ENCODE data around the gene HOXB1. TPM values are rescaled to one million over a fixed set of nuclear protein-coding genes. Genes with fewer than 3 reads are reported as not detected.

Gene HOXB1
- total and polyA plus RNA-seq, 2 donors (not counting 3 experiments of a cell fraction or from before 2014, with no cell fraction given), result not detected

DNA sequence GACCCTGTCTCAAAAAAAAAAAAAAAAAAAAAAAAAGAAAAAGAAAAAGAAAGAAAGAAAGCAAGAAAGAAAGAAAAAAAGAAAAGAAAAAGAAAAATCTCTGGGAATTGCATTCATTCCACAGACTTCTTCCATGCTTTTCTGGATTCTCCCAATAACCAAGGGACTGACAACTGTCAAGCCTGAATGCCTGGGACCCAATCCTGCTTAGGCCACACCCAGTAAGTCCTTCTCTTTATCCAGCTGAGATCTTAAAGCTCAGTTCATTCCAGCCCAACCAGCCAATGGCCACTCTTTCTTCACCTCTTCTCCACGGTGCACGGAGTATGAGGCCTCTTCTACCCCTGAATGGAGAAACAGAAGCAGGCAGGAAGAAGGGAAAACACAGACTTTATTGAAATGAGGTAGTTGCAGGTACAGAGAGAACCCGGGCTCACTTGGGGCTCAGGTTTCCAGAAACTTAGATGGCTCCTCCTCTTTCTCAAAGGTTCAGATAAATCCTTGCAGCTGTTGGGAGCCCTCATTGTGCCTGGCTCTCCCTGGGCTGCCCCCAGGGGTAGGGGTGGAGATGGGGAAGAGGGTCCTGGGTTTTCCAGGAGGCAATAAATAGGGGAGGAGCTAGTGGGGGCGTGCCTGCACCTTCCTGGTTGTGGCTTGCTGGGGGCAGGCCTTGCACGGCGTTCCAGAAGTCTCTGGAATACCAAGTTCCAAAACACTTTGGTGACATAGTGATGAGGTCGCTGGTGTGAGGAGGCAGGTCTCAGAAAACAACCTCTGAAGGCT is 2.5 kb downstream of the HOXB1 start:
- dilution Hi-C loops (cut with MboI; ENCODE audit: extremely low pct_ligation_motif_present, low sequenced_read_pairs), result no loop called here
- Histone ChIP-seq H3K9me1 (replicated peaks; ENCODE audit: control insufficient read depth, extremely low read depth, insufficient read depth, low read length) (no peaks in the 10 kb centered on the region), H3K79me2 (ENCODE audit: control insufficient read depth, insufficient read depth, low read length) (no peaks in the 10 kb centered on the region), H3K27me3 (ENCODE audit: control insufficient read depth in 2 of 2, insufficient read depth in 2 of 2, low read length in 2 of 2) (peaks cover 18 to 20% of the 10 kb centered on the region in 2 experiments), H3K9me3 (replicated peaks; ENCODE audit: control insufficient read depth, insufficient read depth, low read length) (no peaks in the 10 kb centered on the region), H3K36me3 (ENCODE audit: control insufficient read depth in 2 of 2, extremely low read depth in 1 of 2, insufficient read depth in 2 of 2, low read length in 2 of 2) (no peaks in the 10 kb centered on the region), H2AFZ (ENCODE audit: low read depth, low read length) (no peak overlapping the region), H3K9ac (replicated peaks; ENCODE audit: extremely low read depth, insufficient read depth, low read length) (no peak overlapping the region), H3K27ac (ENCODE audit: insufficient read depth, low read depth, low read length) (no peak overlapping the region), H3K4me3 (replicated peaks in 1 of 3; ENCODE audit: insufficient read depth in 1 of 3, low read depth in 1 of 3, low read length in 3 of 3) (no peak overlapping the region), H4K20me1 (replicated peaks; ENCODE audit: control insufficient read depth, extremely low read depth, insufficient read depth, low read length) (no peaks in the 10 kb centered on the region), H3K4me2 (ENCODE audit: insufficient read depth, low read length) (no peak overlapping the region), H3K4me1 (ENCODE audit: control insufficient read depth, extremely low read depth, insufficient read depth, low read length) (no peaks in the 10 kb centered on the region)
- FAIRE-seq (no peak), DNase-seq (ENCODE audit: low read depth, low spot score) (no peak)
- ChIA-PET POLR2A (no interaction called here), CTCF (interaction anchor here (0.8 kb wide), 1 partner anchor 8 kb away, joined by 3 read pairs; no protein-coding TSS in a partner anchor)
- no TSS peak for BruUV-seq (replicated peaks)
- TF ChIP-seq FOS (IDR thresholded peaks at IDR 0.05; ENCODE audit: borderline replicate concordance, insufficient read depth, low read length), result no peak
- no peak for TF ChIP-seq POLR2AphosphoS5 (IDR thresholded peaks at IDR 0.05; ENCODE audit: insufficient read depth, low read depth, low read length)
- no peak for TF ChIP-seq EZH2 (IDR thresholded peaks at IDR 0.05; ENCODE audit: borderline replicate concordance, low read depth, low read length, severe bottlenecking)
- no peak for TF ChIP-seq MYC (IDR thresholded peaks at IDR 0.05; ENCODE audit: low read depth, low read length)
- intact Hi-C loops (cut with micrococcal nuclease), result no loop called here

DNA sequence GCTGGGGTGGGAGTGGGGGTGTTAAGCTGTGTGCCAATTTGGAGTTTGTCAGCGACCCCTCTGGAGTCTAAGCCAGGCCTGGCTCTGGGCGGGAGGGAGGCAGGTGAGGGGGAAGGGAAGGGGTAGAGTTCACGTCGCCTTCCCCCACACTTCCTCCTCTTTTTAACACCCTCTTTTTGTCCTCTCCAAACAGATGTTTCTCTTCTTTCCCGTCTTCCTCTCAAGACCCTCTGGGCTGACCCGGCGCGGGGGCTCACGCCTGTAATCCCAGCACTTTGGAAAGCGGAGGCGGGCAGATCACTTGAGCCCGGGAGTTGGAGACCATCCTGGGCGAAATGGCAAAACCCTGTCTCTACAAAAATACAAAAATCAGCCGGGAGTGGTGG is 3.3 kb downstream of the HOXB1 start:
- Histone ChIP-seq H3K27ac (ENCODE audit: insufficient read depth, low read depth, low read length) (no peak overlapping the region), H3K4me3 (replicated peaks in 1 of 3; ENCODE audit: insufficient read depth in 1 of 3, low read depth in 1 of 3, low read length in 3 of 3) (no peak overlapping the region), H3K4me1 (ENCODE audit: control insufficient read depth, extremely low read depth, insufficient read depth, low read length) (no peaks in the 10 kb centered on the region), H4K20me1 (replicated peaks; ENCODE audit: control insufficient read depth, extremely low read depth, insufficient read depth, low read length) (no peaks in the 10 kb centered on the region), H3K4me2 (ENCODE audit: insufficient read depth, low read length) (no peak overlapping the region), H3K36me3 (ENCODE audit: control insufficient read depth in 2 of 2, extremely low read depth in 1 of 2, insufficient read depth in 2 of 2, low read length in 2 of 2) (no peaks in the 10 kb centered on the region), H3K27me3 (ENCODE audit: control insufficient read depth in 2 of 2, insufficient read depth in 2 of 2, low read length in 2 of 2) (peaks cover 18 to 20% of the 10 kb centered on the region in 2 experiments), H3K9ac (replicated peaks; ENCODE audit: extremely low read depth, insufficient read depth, low read length) (no peak overlapping the region), H3K9me1 (replicated peaks; ENCODE audit: control insufficient read depth, extremely low read depth, insufficient read depth, low read length) (no peaks in the 10 kb centered on the region), H2AFZ (ENCODE audit: low read depth, low read length) (no peak overlapping the region), H3K79me2 (ENCODE audit: control insufficient read depth, insufficient read depth, low read length) (no peaks in the 10 kb centered on the region), H3K9me3 (replicated peaks; ENCODE audit: control insufficient read depth, insufficient read depth, low read length) (no peaks in the 10 kb centered on the region)
- no peak for FAIRE-seq
- BruUV-seq (replicated peaks), result no TSS peak
- ChIA-PET CTCF (interaction anchor here (0.6 kb wide), 1 partner anchor 53 kb away, joined by 3 read pairs; no protein-coding TSS in a partner anchor), POLR2A (no interaction called here)
- intact Hi-C loops (cut with micrococcal nuclease), result no loop called here
- no peak for DNase-seq (ENCODE audit: low read depth, low spot score)
- dilution Hi-C loops (cut with MboI; ENCODE audit: extremely low pct_ligation_motif_present, low sequenced_read_pairs), result no loop called here
- TF ChIP-seq MYC (IDR thresholded peaks at IDR 0.05; ENCODE audit: low read depth, low read length) (no peak), POLR2AphosphoS5 (IDR thresholded peaks at IDR 0.05; ENCODE audit: insufficient read depth, low read depth, low read length) (no peak), JUN (IDR thresholded peaks at IDR 0.05; ENCODE audit: borderline replicate concordance, insufficient read depth, insufficient read length, low read depth) (no peak), GATA2 (IDR thresholded peaks at IDR 0.05; ENCODE audit: insufficient read depth, insufficient read length, low read depth, low read length) (no peak), FOS (IDR thresholded peaks at IDR 0.05; ENCODE audit: borderline replicate concordance, insufficient read depth, low read length) (no peak), POLR2A (IDR thresholded peaks at IDR 0.05; ENCODE audit: low read depth, low read length) (no peak), EZH2 (IDR thresholded peaks at IDR 0.05; ENCODE audit: borderline replicate concordance, low read depth, low read length, severe bottlenecking) (no peak)
- TF ChIP-seq, protein P1, sequence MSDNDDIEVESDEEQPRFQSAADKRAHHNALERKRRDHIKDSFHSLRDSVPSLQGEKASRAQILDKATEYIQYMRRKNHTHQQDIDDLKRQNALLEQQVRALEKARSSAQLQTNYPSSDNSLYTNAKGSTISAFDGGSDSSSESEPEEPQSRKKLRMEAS (IDR thresholded peaks at IDR 0.05; ENCODE audit: insufficient read depth, insufficient read length), result no peak
- TF ChIP-seq, protein P2, sequence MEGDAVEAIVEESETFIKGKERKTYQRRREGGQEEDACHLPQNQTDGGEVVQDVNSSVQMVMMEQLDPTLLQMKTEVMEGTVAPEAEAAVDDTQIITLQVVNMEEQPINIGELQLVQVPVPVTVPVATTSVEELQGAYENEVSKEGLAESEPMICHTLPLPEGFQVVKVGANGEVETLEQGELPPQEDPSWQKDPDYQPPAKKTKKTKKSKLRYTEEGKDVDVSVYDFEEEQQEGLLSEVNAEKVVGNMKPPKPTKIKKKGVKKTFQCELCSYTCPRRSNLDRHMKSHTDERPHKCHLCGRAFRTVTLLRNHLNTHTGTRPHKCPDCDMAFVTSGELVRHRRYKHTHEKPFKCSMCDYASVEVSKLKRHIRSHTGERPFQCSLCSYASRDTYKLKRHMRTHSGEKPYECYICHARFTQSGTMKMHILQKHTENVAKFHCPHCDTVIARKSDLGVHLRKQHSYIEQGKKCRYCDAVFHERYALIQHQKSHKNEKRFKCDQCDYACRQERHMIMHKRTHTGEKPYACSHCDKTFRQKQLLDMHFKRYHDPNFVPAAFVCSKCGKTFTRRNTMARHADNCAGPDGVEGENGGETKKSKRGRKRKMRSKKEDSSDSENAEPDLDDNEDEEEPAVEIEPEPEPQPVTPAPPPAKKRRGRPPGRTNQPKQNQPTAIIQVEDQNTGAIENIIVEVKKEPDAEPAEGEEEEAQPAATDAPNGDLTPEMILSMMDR (IDR thresholded peaks at IDR 0.05; ENCODE audit: extremely low read depth in 1 of 2, insufficient read depth in 1 of 2, low read depth in 1 of 2, low read length in 2 of 2), result no peak
